GM15510 (cell line): Measurements from ENCODE around the gene GALNT10.

ENCODE experiments used
- POLR2A ChIP-seq: IDR thresholded peaks from 3 replicates; pipeline ENCODE4 v1.6.1; 2011; ENCODE audit warnings: borderline replicate concordance; ENCODE audit not compliant: insufficient read length; ENCODE audit errors: extremely low read depth

GALNT10 gene, protein sequence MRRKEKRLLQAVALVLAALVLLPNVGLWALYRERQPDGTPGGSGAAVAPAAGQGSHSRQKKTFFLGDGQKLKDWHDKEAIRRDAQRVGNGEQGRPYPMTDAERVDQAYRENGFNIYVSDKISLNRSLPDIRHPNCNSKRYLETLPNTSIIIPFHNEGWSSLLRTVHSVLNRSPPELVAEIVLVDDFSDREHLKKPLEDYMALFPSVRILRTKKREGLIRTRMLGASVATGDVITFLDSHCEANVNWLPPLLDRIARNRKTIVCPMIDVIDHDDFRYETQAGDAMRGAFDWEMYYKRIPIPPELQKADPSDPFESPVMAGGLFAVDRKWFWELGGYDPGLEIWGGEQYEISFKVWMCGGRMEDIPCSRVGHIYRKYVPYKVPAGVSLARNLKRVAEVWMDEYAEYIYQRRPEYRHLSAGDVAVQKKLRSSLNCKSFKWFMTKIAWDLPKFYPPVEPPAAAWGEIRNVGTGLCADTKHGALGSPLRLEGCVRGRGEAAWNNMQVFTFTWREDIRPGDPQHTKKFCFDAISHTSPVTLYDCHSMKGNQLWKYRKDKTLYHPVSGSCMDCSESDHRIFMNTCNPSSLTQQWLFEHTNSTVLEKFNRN

DNA sequence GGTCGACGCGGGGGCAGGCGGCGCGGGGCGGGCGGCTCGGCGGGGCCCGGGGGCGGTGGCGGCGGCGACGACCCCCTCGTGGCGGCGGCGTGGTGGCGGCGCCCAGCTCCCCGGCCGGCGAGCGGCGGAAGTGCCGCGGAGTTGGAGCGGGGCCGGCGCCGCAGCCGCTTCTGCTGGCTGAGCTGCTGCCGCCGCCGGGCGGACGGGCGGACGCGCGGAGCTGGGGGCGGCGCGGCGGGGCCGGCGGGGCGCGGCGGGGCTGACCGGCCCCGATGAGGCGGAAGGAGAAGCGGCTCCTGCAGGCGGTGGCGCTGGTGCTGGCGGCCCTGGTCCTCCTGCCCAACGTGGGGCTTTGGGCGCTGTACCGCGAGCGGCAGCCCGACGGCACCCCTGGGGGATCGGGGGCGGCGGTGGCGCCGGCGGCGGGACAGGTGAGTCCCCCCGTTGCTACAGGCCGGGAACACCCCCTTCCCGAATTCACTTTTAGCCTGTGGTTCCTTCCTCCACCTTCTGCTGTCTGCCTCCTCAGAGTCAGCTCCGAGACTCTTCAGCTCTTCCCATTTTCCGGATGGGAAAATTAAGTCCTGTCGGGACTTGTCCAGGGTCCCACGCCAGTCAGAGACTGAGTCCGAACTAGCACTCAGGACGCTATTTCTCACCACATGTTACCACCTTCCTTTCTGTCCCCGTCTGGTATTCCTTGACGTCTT lies at the start of gene GALNT10:
Gene GALNT10, plus strand, starts transcription at position 139 of the 710 bp plus-strand sequence. Its CDS starts 134 bp downstream, at position 273.
- peak; percentile 75 for TF ChIP-seq POLR2A

DNA sequence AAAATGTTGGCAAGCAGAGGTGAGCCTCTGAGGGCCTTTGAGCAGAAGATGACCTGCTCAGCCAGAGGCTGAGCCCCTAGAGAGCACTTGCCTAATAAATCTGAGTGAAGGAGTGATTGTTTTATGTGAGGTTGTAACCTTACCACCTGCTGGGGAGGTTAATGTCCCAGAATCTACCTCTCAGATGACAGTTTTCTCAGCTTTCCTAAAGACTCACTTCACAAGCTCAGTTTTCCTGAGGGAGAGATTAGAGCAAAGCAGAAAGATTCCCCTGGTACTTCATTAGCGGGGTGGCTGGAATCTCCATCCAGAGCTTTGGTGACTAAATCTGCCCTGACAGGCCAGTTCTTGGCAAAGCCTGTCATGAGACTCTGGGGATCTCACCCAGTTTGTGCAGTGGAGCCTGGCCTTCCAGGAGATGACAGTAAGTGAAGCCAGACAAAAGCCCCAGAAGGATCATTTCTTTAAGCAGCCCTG lies 48.8 kb upstream of the GALNT10 start:
- TF ChIP-seq POLR2A, result no peak

DNA sequence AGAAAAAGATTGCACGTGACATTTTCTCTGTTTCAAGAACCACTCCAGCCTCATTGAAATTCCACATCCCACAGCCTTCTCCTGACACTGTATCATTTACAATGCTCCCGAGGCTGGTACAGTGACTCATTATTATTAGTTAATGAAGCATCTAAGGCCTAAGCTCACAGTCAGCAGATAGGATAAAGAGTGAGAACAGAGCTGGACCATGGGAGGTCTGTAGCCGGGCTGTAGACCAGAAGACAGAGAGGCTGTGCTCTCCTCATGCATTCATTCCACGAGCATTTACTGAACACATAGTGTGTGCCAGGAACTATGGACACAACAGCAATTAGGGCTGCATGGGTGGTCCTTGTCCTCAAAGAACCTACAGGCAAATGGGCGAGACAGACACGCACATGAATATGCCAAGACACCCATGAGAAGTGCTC lies 47.3 kb upstream of the GALNT10 start:
- no peak for TF ChIP-seq POLR2A

DNA sequence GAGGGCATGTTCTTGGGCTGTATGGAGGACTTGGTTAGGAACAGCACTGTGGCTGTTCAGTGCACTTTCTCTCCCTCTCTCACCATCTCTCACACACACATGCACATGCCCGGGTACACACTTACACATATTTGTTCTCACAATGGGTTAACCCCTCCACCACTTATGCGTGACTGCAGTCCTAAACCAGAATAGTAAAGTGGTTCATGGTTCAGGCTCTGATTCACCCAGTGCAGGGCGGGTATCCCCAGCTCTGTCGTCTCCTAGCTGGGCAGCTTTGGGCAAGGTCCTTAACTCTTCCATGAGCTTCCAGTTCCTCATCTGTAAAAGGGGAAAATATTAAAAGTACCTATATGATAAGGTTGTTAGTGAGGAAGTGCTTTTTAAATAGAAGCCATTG lies 45.3 kb upstream of the GALNT10 start:
- no peak for TF ChIP-seq POLR2A

DNA sequence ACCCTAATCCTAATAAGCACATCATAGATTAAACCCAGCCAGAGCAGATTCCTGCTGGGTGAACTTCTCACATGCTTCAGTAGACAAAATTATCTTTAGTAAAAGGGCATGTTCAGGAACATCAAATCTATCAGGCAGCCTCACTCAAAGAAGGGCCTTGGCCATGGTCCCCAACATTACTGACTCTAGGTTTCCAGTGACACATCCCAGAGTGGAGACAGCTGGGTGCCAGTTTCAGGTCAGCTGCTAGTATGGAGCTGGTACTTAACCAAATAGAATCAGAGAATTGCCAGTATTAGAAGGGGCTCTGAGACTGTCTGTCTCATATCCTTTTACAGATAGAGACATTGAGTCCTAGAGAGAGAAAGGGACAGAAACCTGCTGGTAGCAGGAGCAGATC lies 44.1 kb upstream of the GALNT10 start:
- TF ChIP-seq POLR2A, result no peak

DNA sequence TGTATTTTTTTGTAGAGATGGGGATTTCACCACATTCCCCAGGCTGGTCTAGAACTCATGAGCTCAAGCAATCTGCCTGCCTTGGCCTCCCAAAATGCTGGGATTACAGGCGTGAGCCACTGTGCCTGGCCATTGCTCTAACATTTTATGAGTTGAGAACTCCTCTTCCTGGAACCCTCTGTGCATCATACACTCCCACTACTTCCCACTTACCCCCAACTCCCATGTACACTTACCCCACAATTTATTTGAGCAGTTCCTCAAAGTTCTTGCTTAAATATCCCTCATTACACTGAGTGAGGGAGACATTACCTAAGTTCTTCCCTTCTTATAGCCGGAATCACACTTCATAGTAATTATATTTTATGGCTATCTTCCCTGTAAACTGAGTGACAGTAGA lies 42.9 kb upstream of the GALNT10 start:
- no peak for TF ChIP-seq POLR2A

DNA sequence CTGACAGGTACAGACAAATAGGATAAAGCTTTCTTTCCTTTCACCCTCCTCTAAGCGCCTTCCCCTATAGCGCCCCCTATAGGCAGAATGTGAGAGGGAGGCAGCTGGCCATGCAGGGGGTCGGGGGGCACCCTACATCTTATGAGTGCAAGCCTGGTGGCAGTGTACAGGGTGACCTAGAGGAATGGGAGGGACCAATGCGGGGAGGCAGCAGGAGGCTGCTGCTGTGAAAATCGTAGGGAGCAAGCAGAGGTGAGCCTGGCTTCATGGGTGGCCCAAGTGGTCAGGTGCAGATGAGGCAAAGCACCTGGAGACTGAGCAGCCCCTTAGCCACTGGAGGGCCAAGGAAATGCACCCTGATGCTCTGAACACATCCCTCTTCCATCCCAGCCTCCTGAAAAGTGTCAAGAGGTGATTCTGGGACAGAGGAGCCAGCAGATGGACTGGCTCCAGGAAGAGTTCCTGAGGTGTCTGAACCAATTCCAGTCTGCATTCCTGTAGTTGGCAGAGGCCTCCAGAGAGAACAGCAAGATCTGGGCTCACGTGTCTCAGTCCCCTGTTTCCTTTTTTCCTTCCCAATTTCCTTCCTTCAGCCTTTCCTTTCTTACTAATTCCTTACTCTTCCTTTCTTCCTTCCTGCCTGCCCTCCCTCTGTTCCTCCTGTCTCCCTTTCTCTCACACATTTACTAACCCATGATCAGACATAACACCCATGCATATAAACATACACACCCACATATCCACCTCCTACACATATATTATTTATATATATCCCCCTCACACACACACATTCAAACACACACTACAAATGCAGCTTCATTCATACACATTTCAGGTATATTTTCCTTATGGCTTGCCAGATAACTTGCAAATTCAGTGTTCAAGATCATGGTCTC lies 32.8 kb upstream of the GALNT10 start:
- TF ChIP-seq POLR2A, result no peak

DNA sequence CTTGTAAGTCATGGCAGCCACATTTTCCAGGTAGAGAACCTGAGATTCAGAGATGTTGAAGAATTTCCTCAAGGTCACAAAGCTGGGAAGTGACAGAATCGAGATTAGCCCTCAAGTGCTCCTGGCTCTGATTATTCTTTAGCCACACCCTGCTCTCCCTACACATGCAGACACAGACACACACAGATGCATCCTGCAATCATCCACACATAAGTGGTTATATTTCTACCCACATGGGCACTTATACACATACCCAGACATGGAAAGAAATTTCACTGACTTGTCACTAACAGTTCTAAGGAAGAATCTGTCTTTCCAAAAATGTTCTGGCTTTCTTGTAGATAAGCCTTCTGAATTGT lies 32.2 kb upstream of the GALNT10 start:
- no peak for TF ChIP-seq POLR2A

DNA sequence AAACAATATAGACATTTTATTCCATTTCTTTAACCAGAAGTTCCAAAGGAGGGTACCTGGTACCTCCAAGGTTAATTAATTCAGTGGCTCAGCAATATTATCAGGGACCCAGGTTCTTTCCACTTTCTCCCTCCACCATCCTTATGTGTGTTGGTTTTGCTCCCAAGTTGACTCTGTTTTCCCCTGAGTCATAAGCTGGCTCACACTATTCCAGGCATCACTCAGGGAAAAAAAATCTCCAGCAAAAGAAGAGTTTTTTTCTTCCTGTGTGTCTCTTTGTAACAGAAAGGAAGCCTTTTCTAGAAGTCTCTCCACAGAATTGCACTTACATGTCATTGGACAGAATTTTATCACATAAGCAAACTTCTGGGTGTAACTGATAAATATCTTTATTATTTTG lies 31.2 kb upstream of the GALNT10 start:
- TF ChIP-seq POLR2A, result no peak

DNA sequence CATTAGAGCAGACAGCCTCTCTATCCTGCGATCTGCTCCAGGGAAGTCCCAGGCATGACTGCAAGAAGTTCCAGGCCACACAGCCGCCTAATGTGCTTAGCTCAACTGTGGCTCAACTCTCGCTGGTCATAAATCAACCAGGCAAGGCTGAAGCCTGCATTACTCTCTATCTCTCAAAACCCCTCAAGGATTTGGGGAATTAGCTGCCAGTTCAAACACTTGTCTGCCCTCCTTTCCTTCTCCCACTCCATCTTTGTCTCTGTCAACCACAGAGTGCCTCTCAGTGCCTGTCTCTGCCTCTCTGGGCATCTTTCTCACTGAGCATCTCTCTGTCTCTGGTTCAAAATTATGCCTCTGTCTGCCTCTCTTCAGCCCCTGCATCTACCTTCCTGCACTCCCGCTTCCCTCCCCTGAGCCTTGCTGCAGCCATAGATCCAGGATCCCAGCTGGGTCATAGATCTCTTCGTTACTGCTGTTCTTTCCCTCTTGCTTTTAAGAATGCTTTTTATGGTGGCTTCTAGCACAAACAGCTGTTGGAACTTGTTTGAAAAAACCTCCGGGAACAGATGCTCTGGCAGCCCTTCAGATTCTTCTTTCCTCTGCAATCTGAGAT lies 27.9 kb upstream of the GALNT10 start:
- TF ChIP-seq POLR2A, result no peak

DNA sequence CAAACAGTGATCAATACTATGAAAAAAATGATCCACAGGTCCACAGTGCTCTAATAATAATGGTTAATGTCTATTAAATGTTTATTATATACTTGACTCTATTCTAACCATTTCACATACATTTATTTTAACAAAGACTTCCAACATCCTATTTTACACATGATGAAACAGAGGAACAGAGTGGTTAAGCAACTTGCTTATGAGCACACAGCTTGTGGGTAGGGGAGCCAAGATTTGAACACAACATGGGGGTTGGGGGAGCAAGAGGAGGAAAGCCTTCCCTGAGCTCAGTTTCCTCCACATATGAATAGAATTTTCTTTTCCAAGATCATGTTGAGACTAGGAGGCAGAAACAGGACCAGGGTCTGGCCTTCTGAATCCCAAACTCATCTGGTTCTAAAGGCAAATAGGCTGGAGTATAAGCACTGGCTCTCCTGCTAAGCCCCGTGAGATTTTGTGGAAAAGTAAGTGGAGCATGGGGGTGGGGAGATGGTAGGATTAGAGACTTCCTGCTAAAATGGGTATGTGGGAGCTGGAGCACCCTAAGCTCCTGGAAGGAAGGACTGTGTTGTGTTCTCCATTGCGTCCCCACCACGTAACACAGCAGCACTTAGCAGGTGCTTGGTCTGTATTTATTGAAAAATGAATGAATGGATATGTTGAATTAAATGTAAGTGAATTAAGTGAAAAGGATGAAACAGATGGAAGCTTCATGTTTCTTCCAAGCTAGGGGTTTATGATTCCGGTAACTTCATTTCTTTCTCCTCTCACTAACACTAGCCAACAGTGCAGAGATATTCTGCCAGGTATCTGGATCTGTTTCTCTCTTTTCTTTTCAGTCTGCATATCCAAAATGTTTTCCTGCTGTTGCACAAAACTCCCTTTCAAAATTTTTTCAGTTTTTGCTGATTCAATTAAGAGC lies 26.9 kb upstream of the GALNT10 start:
- no peak for TF ChIP-seq POLR2A

DNA sequence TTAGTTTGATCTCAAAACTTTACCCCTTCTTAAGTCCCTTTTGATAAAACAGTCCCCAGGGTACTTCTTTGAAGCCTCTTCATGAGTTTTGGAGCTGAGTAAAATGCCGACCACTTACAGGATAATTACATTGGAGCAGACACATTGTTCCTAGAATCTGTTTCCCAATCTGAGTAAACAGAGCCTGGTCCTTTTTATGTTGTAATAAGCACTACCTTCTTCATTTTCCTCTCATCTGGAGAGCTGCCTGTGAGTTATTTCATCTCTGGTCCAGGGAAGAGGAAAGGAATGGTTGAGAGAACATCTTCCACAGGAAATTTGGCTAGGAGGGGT lies 26.3 kb upstream of the GALNT10 start:
- TF ChIP-seq POLR2A, result no peak

DNA sequence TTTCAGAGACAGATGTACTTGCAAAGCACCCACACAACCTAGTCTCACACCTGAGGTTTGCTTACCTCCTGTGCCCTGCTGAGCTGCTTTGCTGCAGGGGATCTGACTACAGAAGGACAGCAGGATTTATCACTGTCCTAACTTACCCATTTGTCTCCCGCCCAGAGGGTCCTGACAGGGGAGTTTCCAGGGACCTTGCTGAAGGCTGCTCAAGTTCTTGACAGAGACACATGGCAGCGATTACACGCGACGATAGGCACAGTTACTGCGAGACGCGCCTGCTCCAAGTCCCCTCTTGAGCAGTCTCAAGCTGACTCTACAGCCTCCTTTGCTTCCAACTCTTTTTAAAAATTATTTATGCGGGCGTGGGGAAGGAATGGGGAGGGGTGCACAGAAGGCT lies 24.6 kb upstream of the GALNT10 start:
- no peak for TF ChIP-seq POLR2A
